HepG2 (cell line): Measurements from ENCODE around the gene METTL22. TPM values are rescaled to one million over a fixed set of nuclear protein-coding genes. Genes with fewer than 3 reads are reported as not detected.
A peak's percentile ranks its signal among the peaks of the same experiment; 100 is the strongest.

Experiments used
- ATAC-seq: fragments of 200-7000 bp; cut with Tn5 transposase; 3 replicates; pipeline ENCODE4 v1.9.1; 2020; ENCODE audit warnings: mild to moderate bottlenecking, moderate library complexity
- BruUV-seq: library from RNA; stranded (reverse); fragments of 400-500 nt; replicated peaks from 2 replicates; lab custom pipeline; 2021; lab: Mats Ljungman, UMichigan
- CTCF ChIA-PET: fragments of 300-600 bp; formaldehyde crosslinking; extraction: SDS; loops from one replicate; lab custom pipeline; 2021; ENCODE audit warnings: low total read pairs, inconsistent platforms, low intra/inter-chr PET ratio; lab: Yijun Ruan, JAX
- POLR2A ChIA-PET: fragments of 350-600 bp; sonication (Branson Sonifier 250); formaldehyde crosslinking; loops from one replicate; lab custom pipeline; 2020; ENCODE audit warnings: antibody characterized with exemption, inconsistent platforms; lab: Yijun Ruan, JAX
- DNase-seq: peaks from one replicate; pipeline ENCODE4 v3.0.0-alpha.2; 2015; ENCODE audit warnings: low spot score
- FAIRE-seq: peaks from 3 replicates; lab custom pipeline; 2011; peaks lifted over from hg19 to GRCh38; lab: Jason Lieb, UNC
- H2AFZ ChIP-seq: one replicate; pipeline ENCODE4 v1.6.1; 2011; ENCODE audit warnings: low read length, inconsistent platforms
- H3K27ac ChIP-seq: fragments of 300-600 bp; 3 replicates; pipeline ENCODE4 v1.8.0; 2011; ENCODE audit warnings: mixed run types, mild to moderate bottlenecking, mixed read lengths, low read length, inconsistent platforms; ENCODE audit not compliant: insufficient read depth; ENCODE audit errors: extremely low read length
- H3K27me3 ChIP-seq, 2 experiments: fragments of 200-600 bp in 1 of 2; 2 replicates in 1 of 2; 3 replicates in 1 of 2; pipeline versions ENCODE4 v1.6.0 to v1.8.0; 2011; ENCODE audit warnings: low read length in 2 of 2, mild to moderate bottlenecking in 2 of 2, moderate library complexity in 2 of 2, inconsistent platforms in 1 of 2; ENCODE audit not compliant: insufficient read depth in 2 of 2, control insufficient read depth in 1 of 2
- H3K36me3 ChIP-seq, 2 experiments: fragments of 200-600 bp in 1 of 2; replicated peaks in 1 of 2; 2 replicates in 1 of 2; 3 replicates in 1 of 2; pipeline versions ENCODE4 v1.5.1 to v1.8.0; 2011; ENCODE audit warnings: low read length in 2 of 2, inconsistent platforms in 1 of 2; ENCODE audit not compliant: insufficient read depth in 2 of 2, control insufficient read depth in 1 of 2
- H3K4me1 ChIP-seq: 2 replicates; pipeline ENCODE4 v1.5.1; 2012; ENCODE audit warnings: low read length, inconsistent platforms; ENCODE audit not compliant: insufficient read depth
- H3K4me2 ChIP-seq: 2 replicates; pipeline ENCODE4 v1.6.0; 2011; ENCODE audit warnings: low read depth, low read length, inconsistent platforms
- H3K4me3 ChIP-seq, 3 experiments: fragments of 200-600 bp in 1 of 3; sonication (generic), shearing (Covaris generic) in 1 of 3; replicated peaks in 1 of 3; 2 replicates each; pipeline ENCODE4 v1.5.1; 2011 to 2016; ENCODE audit warnings: low read length in 3 of 3, inconsistent platforms in 2 of 3, low read depth in 2 of 3, mild to moderate bottlenecking in 2 of 3, control low read depth in 1 of 3, mixed read lengths in 1 of 3; ENCODE audit not compliant: insufficient read depth in 1 of 3
- H3K79me2 ChIP-seq: one replicate; pipeline ENCODE4 v1.6.1; 2011; ENCODE audit warnings: low read length, inconsistent platforms; ENCODE audit not compliant: insufficient read depth
- H3K9ac ChIP-seq: 2 replicates; pipeline ENCODE4 v1.6.0; 2011; ENCODE audit warnings: mild to moderate bottlenecking, low read depth, low read length, inconsistent platforms; ENCODE audit not compliant: insufficient read depth
- H3K9me3 ChIP-seq: 2 replicates; pipeline ENCODE4 v1.5.1; 2012; ENCODE audit warnings: mild to moderate bottlenecking, low read length
- H4K20me1 ChIP-seq: 2 replicates; pipeline ENCODE4 v1.6.0; 2011; ENCODE audit warnings: inconsistent platforms, mild to moderate bottlenecking, low read length, moderate library complexity; ENCODE audit not compliant: insufficient read depth
- CREB1 ChIP-seq, 2 experiments: fragments of 450-650 bp in 1 of 2; IDR thresholded peaks; 2 replicates each; pipeline ENCODE4 v1.6.1; 2016 to 2017; ENCODE audit warnings: control low read depth in 1 of 2, mild to moderate bottlenecking in 1 of 2, missing compliant biosample characterization in 1 of 2, missing genetic modification characterization in 1 of 2
- MEIS2 ChIP-seq: sonication (generic); formaldehyde crosslinking; IDR thresholded peaks from 2 replicates; pipeline ENCODE4 v1.9.0; 2021; ENCODE audit warnings: mild to moderate bottlenecking, missing genetic modification reagents
- NR2F2 ChIP-seq: IDR thresholded peaks from 2 replicates; pipeline ENCODE4 v1.6.1; 2012; ENCODE audit warnings: low read depth, inconsistent platforms, borderline replicate concordance
- PBX2 ChIP-seq: IDR thresholded peaks from 2 replicates; pipeline ENCODE4 v1.6.1; 2016; ENCODE audit warnings: control low read depth
- PRDM15 ChIP-seq: sonication (generic); formaldehyde crosslinking; IDR thresholded peaks from 2 replicates; pipeline ENCODE4 v1.4.0; 2020; ENCODE audit warnings: missing genetic modification reagents
- RBFOX2 ChIP-seq: fragments of 200-400 bp; formaldehyde crosslinking; IDR thresholded peaks from 2 replicates; pipeline ENCODE4 v1.6.1; 2017; ENCODE audit warnings: low read depth, mild to moderate bottlenecking, low read length
- RXRB ChIP-seq: IDR thresholded peaks from 2 replicates; pipeline ENCODE4 v1.6.1; 2016; ENCODE audit warnings: borderline replicate concordance, missing genetic modification reagents, missing compliant biosample characterization
- SAP130 ChIP-seq: IDR thresholded peaks from 2 replicates; pipeline ENCODE4 v1.6.1; 2016; ENCODE audit warnings: low read depth
- SOX5 ChIP-seq: IDR thresholded peaks from 2 replicates; pipeline ENCODE4 v1.6.1; 2016; ENCODE audit warnings: borderline replicate concordance
- TARDBP ChIP-seq: sonication (generic); formaldehyde crosslinking; IDR thresholded peaks from 2 replicates; pipeline ENCODE4 v1.8.0; 2022; ENCODE audit warnings: mild to moderate bottlenecking, missing genetic modification reagents
- ZBTB21 ChIP-seq: sonication (generic); formaldehyde crosslinking; IDR thresholded peaks from 2 replicates; pipeline ENCODE4 v1.4.0; 2020; ENCODE audit warnings: missing genetic modification reagents
- ZMYM3 ChIP-seq: sonication (generic); formaldehyde crosslinking; IDR thresholded peaks from 2 replicates; pipeline ENCODE4 v1.5.1; 2020; ENCODE audit warnings: mild to moderate bottlenecking, missing genetic modification reagents
- ZNF263 ChIP-seq: sonication (generic); formaldehyde crosslinking; IDR thresholded peaks from 2 replicates; pipeline ENCODE4 v1.4.0; 2020; ENCODE audit warnings: missing genetic modification reagents
- ZNF432 ChIP-seq: sonication (generic); formaldehyde crosslinking; IDR thresholded peaks from 2 replicates; pipeline ENCODE4 v1.5.0; 2020; ENCODE audit warnings: missing genetic modification reagents, mild to moderate bottlenecking, borderline replicate concordance
- ZNF451 ChIP-seq: sonication (generic); formaldehyde crosslinking; IDR thresholded peaks from 2 replicates; pipeline ENCODE4 v1.5.0; 2020; ENCODE audit warnings: mild to moderate bottlenecking, missing genetic modification reagents
- ZNF709 ChIP-seq: sonication (generic); formaldehyde crosslinking; IDR thresholded peaks from 2 replicates; pipeline ENCODE4 v1.5.0; 2020; ENCODE audit warnings: mild to moderate bottlenecking, missing genetic modification reagents
- ZZZ3 ChIP-seq: sonication (generic); formaldehyde crosslinking; IDR thresholded peaks from 2 replicates; pipeline ENCODE4 v1.4.0; 2020; ENCODE audit warnings: missing genetic modification reagents, mild to moderate bottlenecking, borderline replicate concordance
- WGBS: methylation state at CpG from one replicate; pipeline ENCODE4 v1.1.6; 2017; ENCODE audit warnings: low lambda C conversion rate; 5-methylcytosine and 5-hydroxymethylcytosine counted together
- in situ Hi-C: cut with HindIII; loops from 2 replicates; pipeline ENCODE4 v1.10.0; 2017; ENCODE audit warnings: low pct_unique_long_range_greater_than_20kb; ENCODE audit not compliant: extremely low pct_ligation_motif_present
- intact Hi-C: fragments of 100-400 bp; cut with micrococcal nuclease; formaldehyde crosslinking; loops from one replicate; pipeline ENCODE4 v1.10.0; 2022; ENCODE audit not compliant: unreplicated experiment
- polyA plus RNA-seq, 8 experiments: library from polyadenylated mRNA; depleted of rRNA in 3 of 8; stranded (reverse) in 7 of 8; unstranded in 1 of 8; fragments of >200 nt; fragmentation: Illumina TruSeq in 4 of 8; extraction: Trizol in 4 of 8; gene quantifications; 2 replicates each; pipeline versions ENCODE4 v1.2.1 to v1.2.3, GENCODE V29; 2011 to 2016; ENCODE audit warnings: low read depth in 4 of 8, missing spikeins in 1 of 8, mixed read lengths in 1 of 8; ENCODE audit not compliant: insufficient read depth in 1 of 8
- total RNA-seq, 5 experiments: library from RNA; depleted of rRNA; stranded (reverse); fragments of >200 nt; fragmentation: Illumina TruSeq; extraction: Trizol; gene quantifications; 2 replicates each; pipeline ENCODE4 v1.2.3, GENCODE V29; 2016; ENCODE audit warnings: low read depth in 1 of 5
- TF ChIP-seq, protein P1 (sequence below): sonication (generic); formaldehyde crosslinking; IDR thresholded peaks from 2 replicates; pipeline ENCODE4 v1.4.0; 2020; ENCODE audit warnings: missing genetic modification reagents, borderline replicate concordance

METTL22 gene
- total and polyA plus RNA-seq, 2 of the 13 experiments (the other 11 are each of a cell fraction or from before 2014, with no cell fraction given) = 36.2 to 94.8 TPM

GRCh38 chr16:8630255-8630953, 8.9 kb downstream of the METTL22 start:
- intact Hi-C loops (loop anchor here (5.0 kb wide), 1 partner anchor 288 kb away; no protein-coding TSS in a partner anchor), in situ Hi-C loops (no loop called here)
- no peak for DNase-seq
- H3K9me3 ChIP-seq = no peaks in the 10 kb centered on the region
- H3K27me3 ChIP-seq = no peaks in the 10 kb centered on the region
- H3K36me3 ChIP-seq = peaks cover 67 to 93% of the 10 kb centered on the region in 2 experiments
- ChIA-PET CTCF (no interaction called here), POLR2A (no interaction called here)
- no peak overlapping the region for H3K27ac ChIP-seq
- H2AFZ ChIP-seq = no peak overlapping the region
- 0 out of 2 replicates have a peak, but pooled peaks cover 4% of the 10 kb centered on the region for H4K20me1 ChIP-seq
- no TSS peak for BruUV-seq
- peaks cover 22% of the 10 kb centered on the region for H3K4me1 ChIP-seq
- peak; percentile 8; the same call in 2 of the 3 replicates for ATAC-seq
- H3K4me2 ChIP-seq = no peak overlapping the region
- peaks cover 3% of the 10 kb centered on the region for H3K79me2 ChIP-seq
- WGBS = 83% methylated on average over 11 of the region's 11 CpGs
- no peak overlapping the region for H3K4me3 ChIP-seq
- no peak overlapping the region for H3K9ac ChIP-seq
- no peak for FAIRE-seq
- 0 out of 2 replicates have a peak, but pooled peaks have one; percentile 64 for TF ChIP-seq MEIS2 (CRISPR knock-in tag)
- TF ChIP-seq NR2F2 = 0 out of 2 replicates have a peak, but pooled peaks have one; percentile 28
- TF ChIP-seq ZBTB21 (CRISPR knock-in tag) = peak; percentile 72; the same call in 1 of the 2 replicates
- TF ChIP-seq PRDM15 = no peak
- TF ChIP-seq ZMYM3 (CRISPR knock-in tag) = peak; percentile 94
- TF ChIP-seq SAP130 (CRISPR knock-in tag) = peak; percentile 17; the same call in 1 of the 2 replicates
- TF ChIP-seq RXRB = peak; percentile 26; the same call in 1 of the 2 replicates
- peak; percentile 34; the same call in 1 of the 2 replicates for TF ChIP-seq PBX2 (CRISPR knock-in tag)
- 0 out of 2 replicates have a peak, but pooled peaks have one; percentile 33 for TF ChIP-seq SOX5 (CRISPR knock-in tag)
- peak; percentile 29; the same call in 1 of the 2 replicates for TF ChIP-seq ZNF709 (CRISPR knock-in tag)
- 0 out of 2 replicates have a peak, but pooled peaks have one; percentile 20 for TF ChIP-seq CREB1 (IDR thresholded peaks at IDR 0.05)
- no peak for TF ChIP-seq CREB1 (CRISPR knock-in tag; IDR thresholded peaks at IDR 0.05)
- TF ChIP-seq ZNF432 (CRISPR knock-in tag) = no peak
- peak; percentile 59; the same call in 1 of the 2 replicates for TF ChIP-seq ZZZ3 (CRISPR knock-in tag)
- TF ChIP-seq ZNF451 (CRISPR knock-in tag) = 0 out of 2 replicates have a peak, but pooled peaks have one; percentile 33
- TF ChIP-seq, protein P1, sequence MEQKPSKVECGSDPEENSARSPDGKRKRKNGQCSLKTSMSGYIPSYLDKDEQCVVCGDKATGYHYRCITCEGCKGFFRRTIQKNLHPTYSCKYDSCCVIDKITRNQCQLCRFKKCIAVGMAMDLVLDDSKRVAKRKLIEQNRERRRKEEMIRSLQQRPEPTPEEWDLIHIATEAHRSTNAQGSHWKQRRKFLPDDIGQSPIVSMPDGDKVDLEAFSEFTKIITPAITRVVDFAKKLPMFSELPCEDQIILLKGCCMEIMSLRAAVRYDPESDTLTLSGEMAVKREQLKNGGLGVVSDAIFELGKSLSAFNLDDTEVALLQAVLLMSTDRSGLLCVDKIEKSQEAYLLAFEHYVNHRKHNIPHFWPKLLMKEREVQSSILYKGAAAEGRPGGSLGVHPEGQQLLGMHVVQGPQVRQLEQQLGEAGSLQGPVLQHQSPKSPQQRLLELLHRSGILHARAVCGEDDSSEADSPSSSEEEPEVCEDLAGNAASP = 0 out of 2 replicates have a peak, but pooled peaks have one; percentile 11
- TF ChIP-seq ZNF263 = 0 out of 2 replicates have a peak, but pooled peaks have one; percentile 11
- peak; percentile 41; the same call in 1 of the 2 replicates for TF ChIP-seq RBFOX2
- no peak for TF ChIP-seq TARDBP (CRISPR knock-in tag)
